ENCODE results near the gene SDCCAG8.

SDCCAG8 gene

DNA sequence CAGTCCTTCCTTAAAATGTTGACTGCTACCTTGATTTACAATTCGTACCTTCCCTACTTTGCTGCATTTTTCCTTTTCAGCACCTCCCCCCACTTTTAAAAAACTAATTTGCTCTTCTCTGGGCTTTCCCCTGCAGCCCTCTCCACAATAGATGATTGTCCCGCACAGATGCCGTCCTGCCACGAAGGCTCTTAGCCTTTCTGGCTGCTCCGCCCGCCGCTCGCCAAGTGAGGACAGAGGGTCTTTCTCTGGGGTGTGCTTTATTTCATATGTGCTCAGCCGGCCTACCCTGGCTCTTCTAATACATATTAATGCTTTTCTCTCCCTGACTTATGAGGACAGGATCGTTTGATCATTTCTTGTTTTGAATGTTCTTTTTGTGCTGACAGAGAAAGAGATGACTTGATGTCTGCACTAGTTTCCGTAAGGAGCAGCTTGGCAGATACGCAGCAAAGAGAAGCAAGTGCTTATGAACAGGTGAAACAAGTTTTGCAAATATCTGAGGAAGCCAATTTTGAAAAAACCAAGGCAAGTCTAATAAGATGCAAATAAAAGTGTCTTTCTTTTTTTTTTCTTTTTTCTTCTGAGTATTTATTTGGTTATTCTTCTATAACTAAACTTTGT lies 60.6 kb downstream of the SDCCAG8 start:
- H3K4me3 ChIP-seq (ENCODE audit: low read depth, low read length): no peak overlapping the region
- TF ChIP-seq, protein P1, sequence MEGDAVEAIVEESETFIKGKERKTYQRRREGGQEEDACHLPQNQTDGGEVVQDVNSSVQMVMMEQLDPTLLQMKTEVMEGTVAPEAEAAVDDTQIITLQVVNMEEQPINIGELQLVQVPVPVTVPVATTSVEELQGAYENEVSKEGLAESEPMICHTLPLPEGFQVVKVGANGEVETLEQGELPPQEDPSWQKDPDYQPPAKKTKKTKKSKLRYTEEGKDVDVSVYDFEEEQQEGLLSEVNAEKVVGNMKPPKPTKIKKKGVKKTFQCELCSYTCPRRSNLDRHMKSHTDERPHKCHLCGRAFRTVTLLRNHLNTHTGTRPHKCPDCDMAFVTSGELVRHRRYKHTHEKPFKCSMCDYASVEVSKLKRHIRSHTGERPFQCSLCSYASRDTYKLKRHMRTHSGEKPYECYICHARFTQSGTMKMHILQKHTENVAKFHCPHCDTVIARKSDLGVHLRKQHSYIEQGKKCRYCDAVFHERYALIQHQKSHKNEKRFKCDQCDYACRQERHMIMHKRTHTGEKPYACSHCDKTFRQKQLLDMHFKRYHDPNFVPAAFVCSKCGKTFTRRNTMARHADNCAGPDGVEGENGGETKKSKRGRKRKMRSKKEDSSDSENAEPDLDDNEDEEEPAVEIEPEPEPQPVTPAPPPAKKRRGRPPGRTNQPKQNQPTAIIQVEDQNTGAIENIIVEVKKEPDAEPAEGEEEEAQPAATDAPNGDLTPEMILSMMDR (IDR thresholded peaks at IDR 0.05; ENCODE audit: low read depth, low read length): no peak
- TF ChIP-seq POLR2A (IDR thresholded peaks at IDR 0.05; ENCODE audit: extremely low read depth, insufficient read length) (no peak), MYC (IDR thresholded peaks at IDR 0.05; ENCODE audit: low read depth, low read length) (no peak)
- TF ChIP-seq, protein P2, sequence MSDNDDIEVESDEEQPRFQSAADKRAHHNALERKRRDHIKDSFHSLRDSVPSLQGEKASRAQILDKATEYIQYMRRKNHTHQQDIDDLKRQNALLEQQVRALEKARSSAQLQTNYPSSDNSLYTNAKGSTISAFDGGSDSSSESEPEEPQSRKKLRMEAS (IDR thresholded peaks at IDR 0.05; ENCODE audit: low read depth, low read length): no peak
- no peak for DNase-seq (ENCODE audit: low read depth)

DNA sequence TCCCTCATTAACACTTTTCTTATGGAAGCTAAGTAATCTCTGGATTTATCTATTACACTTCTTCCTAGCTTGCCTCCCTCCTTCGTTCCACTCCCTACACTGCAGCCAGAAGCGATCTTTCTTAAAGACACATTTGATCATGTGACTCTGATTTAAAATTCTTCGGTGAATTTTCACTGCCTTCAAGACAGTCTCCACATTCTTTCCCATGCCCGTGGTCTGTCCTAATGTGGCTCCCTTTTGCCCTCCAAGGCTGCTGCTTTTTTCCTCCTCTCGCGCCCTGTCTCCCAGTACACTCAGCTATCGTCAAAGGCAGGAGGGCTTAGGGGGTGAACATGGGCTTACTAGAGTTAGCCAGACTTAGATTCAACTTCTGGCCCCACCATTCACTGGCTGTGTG lies 64.4 kb downstream of the SDCCAG8 start:
- H3K4me3 ChIP-seq (ENCODE audit: low read depth, low read length): no peak overlapping the region
- TF ChIP-seq, protein P2 (IDR thresholded peaks at IDR 0.05; ENCODE audit: low read depth, low read length): no peak
- TF ChIP-seq MYC (IDR thresholded peaks at IDR 0.05; ENCODE audit: low read depth, low read length) (no peak), POLR2A (IDR thresholded peaks at IDR 0.05; ENCODE audit: extremely low read depth, insufficient read length) (no peak)
- TF ChIP-seq, protein P1 (IDR thresholded peaks at IDR 0.05; ENCODE audit: low read depth, low read length): no peak
- DNase-seq (ENCODE audit: low read depth): no peak

DNA sequence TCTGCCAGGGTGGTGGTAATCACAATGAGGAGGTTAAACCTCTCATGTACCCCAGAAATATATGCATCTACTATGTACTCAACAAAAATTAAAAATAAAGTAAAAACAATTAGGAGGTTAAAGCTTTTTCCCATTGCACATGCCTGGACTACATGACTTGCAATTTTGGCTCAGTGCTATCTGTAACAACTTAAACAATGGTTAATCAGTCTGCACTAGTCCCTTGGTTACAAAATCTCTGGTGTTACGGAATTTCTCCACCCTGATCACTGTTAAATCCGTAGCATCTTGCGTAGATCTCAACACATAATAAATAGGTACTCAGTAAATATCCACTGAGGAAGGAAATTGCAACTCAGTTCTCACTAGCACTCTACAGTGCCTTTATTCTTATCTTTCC lies 66.5 kb downstream of the SDCCAG8 start:
- DNase-seq (ENCODE audit: low read depth): no peak
- TF ChIP-seq, protein P2 (IDR thresholded peaks at IDR 0.05; ENCODE audit: low read depth, low read length): no peak
- TF ChIP-seq, protein P1 (IDR thresholded peaks at IDR 0.05; ENCODE audit: low read depth, low read length): no peak
- TF ChIP-seq MYC (IDR thresholded peaks at IDR 0.05; ENCODE audit: low read depth, low read length) (no peak), POLR2A (IDR thresholded peaks at IDR 0.05; ENCODE audit: extremely low read depth, insufficient read length) (no peak)

DNA sequence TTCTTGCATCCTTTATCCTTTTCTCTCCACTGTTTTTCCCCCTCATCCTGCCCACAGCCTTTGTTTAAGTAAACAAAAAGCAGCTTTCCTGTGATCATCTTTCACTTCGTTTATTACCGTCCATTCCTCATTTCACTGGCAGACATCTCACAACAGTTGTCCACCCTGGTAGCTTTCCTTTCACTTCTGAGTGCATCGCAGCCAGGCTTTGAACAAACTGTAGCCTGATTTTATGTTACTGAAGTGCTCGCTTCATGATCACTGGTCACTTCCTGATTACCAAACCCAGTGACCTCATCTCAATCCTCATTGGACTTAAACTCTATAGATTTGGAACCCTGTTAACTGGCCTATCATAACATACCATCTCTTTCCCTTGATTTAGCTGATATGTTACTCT lies 67.7 kb downstream of the SDCCAG8 start:
- TF ChIP-seq, protein P2 (IDR thresholded peaks at IDR 0.05; ENCODE audit: low read depth, low read length): no peak
- TF ChIP-seq POLR2A (IDR thresholded peaks at IDR 0.05; ENCODE audit: extremely low read depth, insufficient read length) (no peak), MYC (IDR thresholded peaks at IDR 0.05; ENCODE audit: low read depth, low read length) (no peak)
- TF ChIP-seq, protein P1 (IDR thresholded peaks at IDR 0.05; ENCODE audit: low read depth, low read length): no peak
- DNase-seq (ENCODE audit: low read depth): no peak
- no peak overlapping the region for H3K4me3 ChIP-seq (ENCODE audit: low read depth, low read length)

More for the DNA sequence above, 66.5 kb downstream of the SDCCAG8 start:
- no peak overlapping the region for H3K4me3 ChIP-seq (ENCODE audit: low read depth, low read length)

DNA sequence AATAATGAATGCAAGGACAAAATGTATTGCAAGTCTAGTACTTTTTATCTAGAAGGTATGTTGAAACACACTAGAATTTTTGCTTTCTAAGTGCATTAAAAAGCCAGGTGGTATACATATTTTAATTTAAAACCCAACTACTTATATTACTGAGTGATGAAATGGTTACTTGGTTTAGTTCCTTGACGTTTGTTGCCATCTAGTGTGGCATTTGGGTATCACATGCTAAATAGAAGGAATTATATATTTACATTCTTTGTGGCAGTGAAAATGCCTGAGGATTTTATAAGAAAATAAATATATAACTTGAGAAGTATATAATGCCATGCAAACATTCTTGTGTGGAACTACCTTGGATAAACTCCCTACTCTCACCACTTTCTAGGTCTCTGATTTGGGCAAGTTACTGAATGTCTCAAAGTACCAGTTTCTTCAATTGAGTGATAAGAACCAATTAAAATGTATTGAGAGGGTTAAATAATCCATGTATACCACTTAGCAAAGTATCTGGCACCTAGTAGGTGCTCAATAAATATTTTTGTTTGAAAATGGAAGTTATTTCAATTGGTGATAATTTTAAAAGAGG lies 69.6 kb downstream of the SDCCAG8 start:
- no peak overlapping the region for H3K4me3 ChIP-seq (ENCODE audit: low read depth, low read length)
- DNase-seq (ENCODE audit: low read depth): peak; percentile 68
- TF ChIP-seq, protein P1 (IDR thresholded peaks at IDR 0.05; ENCODE audit: low read depth, low read length): peak; percentile 52
- TF ChIP-seq, protein P2 (IDR thresholded peaks at IDR 0.05; ENCODE audit: low read depth, low read length): 0 out of 2 replicates have a peak, but pooled peaks have one; percentile 21
- TF ChIP-seq POLR2A (IDR thresholded peaks at IDR 0.05; ENCODE audit: extremely low read depth, insufficient read length) (no peak), MYC (IDR thresholded peaks at IDR 0.05; ENCODE audit: low read depth, low read length) (no peak)
